ENCODE data around the gene MRPL33.

DNA sequence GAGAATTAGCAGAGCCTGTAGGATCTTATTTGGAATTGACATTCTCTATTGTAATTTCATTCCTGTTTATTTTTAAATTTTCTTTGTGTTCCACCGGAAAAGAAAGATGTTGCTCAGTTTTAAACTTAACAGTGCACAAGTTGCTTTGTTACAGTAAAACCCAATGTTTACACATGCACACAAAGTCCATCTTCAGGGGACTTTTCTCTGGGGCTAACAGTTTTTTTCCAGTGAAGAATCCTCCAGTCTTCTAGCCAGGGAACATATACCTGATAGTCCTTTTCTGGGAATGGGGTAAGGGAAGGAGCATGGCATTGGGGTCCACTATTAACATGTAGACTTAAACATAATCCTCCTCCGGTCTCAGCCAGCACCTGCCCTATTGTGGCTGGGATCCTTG is 25.2 kb upstream of the MRPL33 start:
- TF ChIP-seq GABPA (IDR thresholded peaks at IDR 0.05 in 1 of 2, conservative IDR thresholded peaks at IDR 0.05 in 1 of 2): no peak
- TF ChIP-seq, protein P1, sequence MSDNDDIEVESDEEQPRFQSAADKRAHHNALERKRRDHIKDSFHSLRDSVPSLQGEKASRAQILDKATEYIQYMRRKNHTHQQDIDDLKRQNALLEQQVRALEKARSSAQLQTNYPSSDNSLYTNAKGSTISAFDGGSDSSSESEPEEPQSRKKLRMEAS (IDR thresholded peaks at IDR 0.05): peak; percentile 20
- TF ChIP-seq, protein P2, sequence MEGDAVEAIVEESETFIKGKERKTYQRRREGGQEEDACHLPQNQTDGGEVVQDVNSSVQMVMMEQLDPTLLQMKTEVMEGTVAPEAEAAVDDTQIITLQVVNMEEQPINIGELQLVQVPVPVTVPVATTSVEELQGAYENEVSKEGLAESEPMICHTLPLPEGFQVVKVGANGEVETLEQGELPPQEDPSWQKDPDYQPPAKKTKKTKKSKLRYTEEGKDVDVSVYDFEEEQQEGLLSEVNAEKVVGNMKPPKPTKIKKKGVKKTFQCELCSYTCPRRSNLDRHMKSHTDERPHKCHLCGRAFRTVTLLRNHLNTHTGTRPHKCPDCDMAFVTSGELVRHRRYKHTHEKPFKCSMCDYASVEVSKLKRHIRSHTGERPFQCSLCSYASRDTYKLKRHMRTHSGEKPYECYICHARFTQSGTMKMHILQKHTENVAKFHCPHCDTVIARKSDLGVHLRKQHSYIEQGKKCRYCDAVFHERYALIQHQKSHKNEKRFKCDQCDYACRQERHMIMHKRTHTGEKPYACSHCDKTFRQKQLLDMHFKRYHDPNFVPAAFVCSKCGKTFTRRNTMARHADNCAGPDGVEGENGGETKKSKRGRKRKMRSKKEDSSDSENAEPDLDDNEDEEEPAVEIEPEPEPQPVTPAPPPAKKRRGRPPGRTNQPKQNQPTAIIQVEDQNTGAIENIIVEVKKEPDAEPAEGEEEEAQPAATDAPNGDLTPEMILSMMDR (IDR thresholded peaks at IDR 0.05; ENCODE audit: low read depth, low read length, missing input control): no peak
- TF ChIP-seq, protein P3, sequence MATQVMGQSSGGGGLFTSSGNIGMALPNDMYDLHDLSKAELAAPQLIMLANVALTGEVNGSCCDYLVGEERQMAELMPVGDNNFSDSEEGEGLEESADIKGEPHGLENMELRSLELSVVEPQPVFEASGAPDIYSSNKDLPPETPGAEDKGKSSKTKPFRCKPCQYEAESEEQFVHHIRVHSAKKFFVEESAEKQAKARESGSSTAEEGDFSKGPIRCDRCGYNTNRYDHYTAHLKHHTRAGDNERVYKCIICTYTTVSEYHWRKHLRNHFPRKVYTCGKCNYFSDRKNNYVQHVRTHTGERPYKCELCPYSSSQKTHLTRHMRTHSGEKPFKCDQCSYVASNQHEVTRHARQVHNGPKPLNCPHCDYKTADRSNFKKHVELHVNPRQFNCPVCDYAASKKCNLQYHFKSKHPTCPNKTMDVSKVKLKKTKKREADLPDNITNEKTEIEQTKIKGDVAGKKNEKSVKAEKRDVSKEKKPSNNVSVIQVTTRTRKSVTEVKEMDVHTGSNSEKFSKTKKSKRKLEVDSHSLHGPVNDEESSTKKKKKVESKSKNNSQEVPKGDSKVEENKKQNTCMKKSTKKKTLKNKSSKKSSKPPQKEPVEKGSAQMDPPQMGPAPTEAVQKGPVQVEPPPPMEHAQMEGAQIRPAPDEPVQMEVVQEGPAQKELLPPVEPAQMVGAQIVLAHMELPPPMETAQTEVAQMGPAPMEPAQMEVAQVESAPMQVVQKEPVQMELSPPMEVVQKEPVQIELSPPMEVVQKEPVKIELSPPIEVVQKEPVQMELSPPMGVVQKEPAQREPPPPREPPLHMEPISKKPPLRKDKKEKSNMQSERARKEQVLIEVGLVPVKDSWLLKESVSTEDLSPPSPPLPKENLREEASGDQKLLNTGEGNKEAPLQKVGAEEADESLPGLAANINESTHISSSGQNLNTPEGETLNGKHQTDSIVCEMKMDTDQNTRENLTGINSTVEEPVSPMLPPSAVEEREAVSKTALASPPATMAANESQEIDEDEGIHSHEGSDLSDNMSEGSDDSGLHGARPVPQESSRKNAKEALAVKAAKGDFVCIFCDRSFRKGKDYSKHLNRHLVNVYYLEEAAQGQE (IDR thresholded peaks at IDR 0.05): peak; percentile 26
- TF ChIP-seq NR2F2 (IDR thresholded peaks at IDR 0.05): no peak
- TF ChIP-seq, protein P4, sequence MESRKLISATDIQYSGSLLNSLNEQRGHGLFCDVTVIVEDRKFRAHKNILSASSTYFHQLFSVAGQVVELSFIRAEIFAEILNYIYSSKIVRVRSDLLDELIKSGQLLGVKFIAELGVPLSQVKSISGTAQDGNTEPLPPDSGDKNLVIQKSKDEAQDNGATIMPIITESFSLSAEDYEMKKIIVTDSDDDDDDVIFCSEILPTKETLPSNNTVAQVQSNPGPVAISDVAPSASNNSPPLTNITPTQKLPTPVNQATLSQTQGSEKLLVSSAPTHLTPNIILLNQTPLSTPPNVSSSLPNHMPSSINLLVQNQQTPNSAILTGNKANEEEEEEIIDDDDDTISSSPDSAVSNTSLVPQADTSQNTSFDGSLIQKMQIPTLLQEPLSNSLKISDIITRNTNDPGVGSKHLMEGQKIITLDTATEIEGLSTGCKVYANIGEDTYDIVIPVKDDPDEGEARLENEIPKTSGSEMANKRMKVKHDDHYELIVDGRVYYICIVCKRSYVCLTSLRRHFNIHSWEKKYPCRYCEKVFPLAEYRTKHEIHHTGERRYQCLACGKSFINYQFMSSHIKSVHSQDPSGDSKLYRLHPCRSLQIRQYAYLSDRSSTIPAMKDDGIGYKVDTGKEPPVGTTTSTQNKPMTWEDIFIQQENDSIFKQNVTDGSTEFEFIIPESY (IDR thresholded peaks at IDR 0.05): no peak
- TF ChIP-seq HNF4G (IDR thresholded peaks at IDR 0.05): no peak
